GM18526 (cell line): ENCODE data around the gene ITGA4.

Experiments used
- POLR2A ChIP-seq: IDR thresholded peaks from 3 replicates; pipeline ENCODE4 v1.6.1; 2011; ENCODE audit not compliant: insufficient read length; ENCODE audit errors: extremely low read depth

ITGA4 gene

GRCh38 chr2:181576431-181576830 is 119.2 kb downstream of the ITGA4 start:
- TF ChIP-seq POLR2A: no peak

DNA sequence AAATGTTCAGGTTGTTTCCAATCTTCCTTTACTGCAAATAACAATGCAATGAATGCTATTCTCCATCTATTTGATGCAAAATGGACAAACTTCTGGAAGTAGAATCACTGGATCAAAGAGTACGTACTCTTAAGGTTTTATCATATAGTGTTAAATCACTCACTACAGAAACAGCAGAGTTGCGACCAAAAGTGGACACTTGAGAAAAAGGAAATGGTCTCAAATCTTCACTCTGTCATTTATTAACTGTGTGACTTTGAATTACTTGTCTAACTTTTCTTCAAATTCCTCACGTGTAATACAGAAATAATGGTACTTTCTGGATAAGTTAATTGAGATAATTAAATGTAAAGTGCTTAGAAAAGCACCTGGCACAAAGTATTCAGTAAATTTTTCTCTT is 121.6 kb downstream of the ITGA4 start:
- TF ChIP-seq POLR2A: no peak

DNA sequence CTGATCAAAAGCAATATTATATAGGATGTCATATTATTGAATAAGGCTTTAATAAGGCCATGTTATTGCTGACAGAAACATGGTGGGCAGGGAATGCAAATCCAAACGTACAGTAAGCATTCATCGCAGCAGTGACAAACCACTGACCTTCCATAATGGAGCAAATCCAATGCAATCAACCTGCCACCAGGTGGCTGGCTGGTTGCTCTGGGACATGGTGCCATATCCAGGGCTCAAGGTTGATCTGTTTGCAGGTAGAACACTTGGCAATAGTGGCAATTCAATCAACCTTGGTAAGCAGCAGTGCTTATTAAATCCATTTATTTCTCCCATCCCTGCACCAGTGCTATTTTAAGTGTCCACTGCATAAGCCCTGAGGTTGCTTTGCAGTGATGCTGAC is 124.3 kb downstream of the ITGA4 start:
- no peak for TF ChIP-seq POLR2A

GRCh38 chr2:181585732-181586131 is 128.5 kb downstream of the ITGA4 start:
- no peak for TF ChIP-seq POLR2A
